ENCODE data around the gene HERC5.
A peak's percentile ranks its signal among the peaks of the same experiment; 100 is the strongest.
"Not testable (repeated sequence)": the region's sequence is repeated elsewhere in the genome, so short reads cannot be mapped to it uniquely, and the experiment has no call there.

HERC5 gene

DNA sequence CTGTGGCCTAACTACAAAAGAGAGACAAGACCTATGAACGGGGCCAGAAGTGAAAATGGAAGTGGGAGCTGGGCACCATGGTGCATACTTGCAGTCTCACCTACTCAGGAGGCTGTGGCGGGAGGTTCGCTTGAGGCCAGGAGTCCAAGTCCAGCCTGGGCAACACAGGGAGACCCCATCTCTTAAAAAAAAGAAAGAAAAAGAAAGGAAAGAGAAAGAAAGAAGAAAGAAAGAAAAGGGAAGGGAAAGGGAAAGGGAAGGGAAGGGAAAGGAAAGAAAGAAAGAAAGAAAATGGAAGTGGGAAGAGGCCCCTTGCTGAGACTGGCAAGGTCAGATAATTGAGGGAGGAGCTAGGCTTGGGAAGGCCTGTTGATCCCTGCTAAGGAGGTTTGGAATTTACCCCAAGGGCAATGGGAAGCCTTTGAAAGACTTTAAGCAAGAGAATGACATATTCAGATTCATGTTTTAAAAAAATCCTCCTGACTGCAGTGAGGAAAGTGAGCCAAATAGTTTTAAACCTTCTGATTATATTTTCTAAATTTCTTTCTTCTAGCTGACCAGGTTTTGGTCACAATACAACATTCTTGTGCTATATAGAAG lies 17.7 kb upstream of the HERC5 start:
- Mint-ChIP-seq H3K4me3 (no peak overlapping the region), H3K27ac (no peak overlapping the region), H3K4me1 (ENCODE audit: low read depth) (peaks cover 3% of the 10 kb centered on the region), H3K9me3 (peaks cover 7% of the 10 kb centered on the region), H3K27me3 (ENCODE audit: low read depth) (no peaks in the 10 kb centered on the region), H3K36me3 (ENCODE audit: low read depth) (peaks cover 59% of the 10 kb centered on the region)
- no peak for DNase-seq (ENCODE audit: low spot score)

DNA sequence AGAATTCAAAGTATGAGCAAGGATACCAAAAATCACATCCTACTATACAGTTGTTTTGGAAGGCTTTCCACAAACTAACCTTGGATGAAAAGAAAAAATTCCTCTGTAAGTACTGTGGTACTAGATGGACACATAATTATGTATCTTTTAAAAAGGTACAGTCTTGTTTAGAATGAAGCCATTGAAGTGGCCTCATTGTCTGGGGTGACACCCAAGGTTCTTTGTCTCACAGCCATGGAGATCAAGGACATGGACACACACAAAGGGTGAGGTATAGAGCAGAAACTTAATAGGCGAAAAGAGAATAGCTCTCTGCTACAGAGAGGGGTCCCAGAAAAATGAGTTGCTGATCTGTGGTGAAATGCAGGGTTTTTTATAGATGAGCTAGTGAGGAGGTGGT lies 16.8 kb upstream of the HERC5 start:
- no peak overlapping the region for H3K4me3 Mint-ChIP-seq
- peaks cover 7% of the 10 kb centered on the region for H3K9me3 Mint-ChIP-seq
- DNase-seq (ENCODE audit: low spot score), result no peak
- H3K27me3 Mint-ChIP-seq (ENCODE audit: low read depth), result no peaks in the 10 kb centered on the region
- H3K27ac Mint-ChIP-seq, result no peak overlapping the region
- peaks cover 3% of the 10 kb centered on the region for H3K4me1 Mint-ChIP-seq (ENCODE audit: low read depth)
- peaks cover 52% of the 10 kb centered on the region for H3K36me3 Mint-ChIP-seq (ENCODE audit: low read depth)

DNA sequence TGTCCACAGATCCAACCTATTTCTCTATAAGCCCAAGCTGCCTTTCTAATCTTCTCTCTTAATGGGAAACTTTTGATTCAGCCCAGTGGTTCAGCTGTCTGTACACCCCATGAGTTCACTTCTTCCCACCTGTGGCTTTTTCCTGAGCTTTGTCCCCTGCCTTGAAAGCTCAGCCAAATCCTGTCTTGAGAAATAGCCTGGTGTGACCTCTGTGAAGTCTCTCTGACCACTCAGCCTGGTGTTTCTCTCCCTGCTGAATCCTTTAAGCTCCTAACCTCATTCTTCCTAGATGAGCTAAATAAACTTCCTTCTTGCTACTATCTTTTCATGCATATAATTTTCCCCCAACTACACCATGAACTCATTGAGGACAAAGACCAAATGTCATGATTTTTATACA lies 15.2 kb upstream of the HERC5 start:
- Mint-ChIP-seq H3K36me3 (ENCODE audit: low read depth) (peaks cover 47% of the 10 kb centered on the region), H3K27ac (no peak overlapping the region), H3K27me3 (ENCODE audit: low read depth) (no peaks in the 10 kb centered on the region), H3K4me3 (no peak overlapping the region), H3K9me3 (peaks cover 7% of the 10 kb centered on the region), H3K4me1 (ENCODE audit: low read depth) (peaks cover 3% of the 10 kb centered on the region)
- DNase-seq (ENCODE audit: low spot score), result no peak

DNA sequence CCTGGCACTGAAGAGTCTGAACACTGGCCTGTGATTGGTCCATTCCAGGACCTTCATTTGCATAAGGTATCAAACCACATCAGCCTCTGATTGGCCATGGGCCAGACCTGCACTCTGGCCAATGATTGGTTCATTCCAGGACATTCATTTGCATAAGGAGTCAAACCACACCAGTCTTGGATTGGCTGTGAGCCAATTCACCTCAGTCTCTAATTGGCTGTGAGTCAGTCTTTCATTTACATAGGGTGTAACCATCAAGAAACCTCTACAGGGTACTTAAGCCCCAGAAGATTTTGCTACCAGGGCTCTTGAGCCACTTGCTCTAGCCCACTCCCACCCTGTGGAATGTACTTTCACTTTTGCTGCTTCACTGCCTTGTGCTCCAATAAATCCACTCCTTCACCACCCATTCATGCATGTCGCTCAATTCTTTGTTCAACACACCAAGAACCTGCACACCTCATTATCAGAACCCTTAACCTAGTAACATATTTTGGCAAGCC lies 14.2 kb upstream of the HERC5 start:
- no peak for DNase-seq (ENCODE audit: low spot score)
- H3K4me3 Mint-ChIP-seq, result no peak overlapping the region
- H3K27ac Mint-ChIP-seq, result peak overlapping the region; percentile 50
- peaks cover 44% of the 10 kb centered on the region for H3K36me3 Mint-ChIP-seq (ENCODE audit: low read depth)
- no peaks in the 10 kb centered on the region for H3K27me3 Mint-ChIP-seq (ENCODE audit: low read depth)
- H3K4me1 Mint-ChIP-seq (ENCODE audit: low read depth), result peaks cover 4% of the 10 kb centered on the region
- peaks cover 7% of the 10 kb centered on the region for H3K9me3 Mint-ChIP-seq

DNA sequence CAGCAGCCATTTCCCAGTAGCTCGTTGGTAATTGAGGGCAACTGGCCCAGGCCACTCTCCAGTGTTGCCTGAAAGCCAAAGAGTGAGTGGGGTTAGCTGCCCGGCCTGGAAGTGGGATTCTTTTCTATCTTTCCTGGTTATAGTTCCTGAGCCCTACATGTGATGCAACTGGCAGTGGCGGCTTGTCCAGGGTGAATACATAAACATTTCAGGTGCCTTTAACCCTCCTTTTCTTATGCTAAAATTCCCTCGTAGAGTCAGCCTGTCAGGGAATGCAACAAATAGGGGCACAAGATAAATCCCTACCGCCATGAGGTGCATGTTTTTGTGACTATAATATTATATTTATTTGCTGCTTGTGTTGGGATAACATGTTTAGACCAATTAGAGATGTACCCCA lies 13.4 kb upstream of the HERC5 start:
- H3K36me3 Mint-ChIP-seq (ENCODE audit: low read depth), result peaks cover 45% of the 10 kb centered on the region
- H3K27ac Mint-ChIP-seq, result no peak overlapping the region
- DNase-seq (ENCODE audit: low spot score), result no peak
- H3K4me3 Mint-ChIP-seq, result no peak overlapping the region
- H3K4me1 Mint-ChIP-seq (ENCODE audit: low read depth), result peaks cover 4% of the 10 kb centered on the region
- H3K9me3 Mint-ChIP-seq, result peaks cover 7% of the 10 kb centered on the region
- H3K27me3 Mint-ChIP-seq (ENCODE audit: low read depth), result no peaks in the 10 kb centered on the region

DNA sequence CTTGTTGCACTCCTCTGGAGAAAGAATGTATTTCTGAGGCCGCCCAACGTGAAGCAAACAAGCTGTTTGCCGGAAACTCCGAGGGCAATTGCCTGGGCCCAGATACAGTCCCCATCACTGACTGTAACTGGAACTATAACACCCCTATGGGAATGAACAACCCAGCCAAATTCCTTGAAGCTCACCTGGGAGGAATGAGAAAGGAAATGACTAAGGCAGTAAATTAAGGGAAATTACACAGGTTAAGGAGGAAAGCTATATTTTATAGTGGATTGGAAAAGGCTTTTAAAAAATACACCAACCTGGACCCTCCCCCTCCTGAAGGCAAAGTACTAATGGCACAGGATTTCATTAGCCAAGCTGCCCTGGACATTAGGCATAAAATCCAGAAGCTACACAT lies 11.7 kb upstream of the HERC5 start:
- Mint-ChIP-seq H3K27me3 (ENCODE audit: low read depth) (no peaks in the 10 kb centered on the region), H3K4me3 (no peak overlapping the region), H3K27ac (no peak overlapping the region), H3K36me3 (ENCODE audit: low read depth) (peaks cover 34% of the 10 kb centered on the region), H3K4me1 (ENCODE audit: low read depth) (peaks cover 1% of the 10 kb centered on the region), H3K9me3 (peaks cover 7% of the 10 kb centered on the region)
- DNase-seq (ENCODE audit: low spot score), result no peak

DNA sequence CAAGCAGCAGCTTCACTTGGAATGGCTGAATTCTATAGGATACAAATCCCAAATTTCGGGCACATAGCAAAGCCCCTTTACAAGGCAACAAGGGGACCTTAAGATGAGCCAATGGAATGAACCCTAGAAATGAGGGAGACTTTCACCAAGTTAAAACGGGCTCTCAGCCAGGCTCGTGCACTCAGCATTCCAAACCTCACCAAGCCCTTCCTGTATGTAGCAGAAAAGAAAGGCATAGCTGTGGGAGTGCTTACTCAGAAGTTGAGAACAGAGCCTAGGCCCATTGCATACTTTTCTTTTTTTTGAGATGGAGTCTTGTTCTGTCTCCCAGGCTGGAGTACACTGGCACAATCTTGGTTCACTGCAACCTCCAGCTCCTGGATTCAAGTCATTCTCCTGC lies 10.8 kb upstream of the HERC5 start:
- DNase-seq (ENCODE audit: low spot score), result no peak
- Mint-ChIP-seq H3K27me3 (ENCODE audit: low read depth) (no peaks in the 10 kb centered on the region), H3K4me1 (ENCODE audit: low read depth) (peaks cover 2% of the 10 kb centered on the region), H3K36me3 (ENCODE audit: low read depth) (peaks cover 28% of the 10 kb centered on the region), H3K9me3 (peaks cover 7% of the 10 kb centered on the region), H3K4me3 (no peak overlapping the region), H3K27ac (no peak overlapping the region)

DNA sequence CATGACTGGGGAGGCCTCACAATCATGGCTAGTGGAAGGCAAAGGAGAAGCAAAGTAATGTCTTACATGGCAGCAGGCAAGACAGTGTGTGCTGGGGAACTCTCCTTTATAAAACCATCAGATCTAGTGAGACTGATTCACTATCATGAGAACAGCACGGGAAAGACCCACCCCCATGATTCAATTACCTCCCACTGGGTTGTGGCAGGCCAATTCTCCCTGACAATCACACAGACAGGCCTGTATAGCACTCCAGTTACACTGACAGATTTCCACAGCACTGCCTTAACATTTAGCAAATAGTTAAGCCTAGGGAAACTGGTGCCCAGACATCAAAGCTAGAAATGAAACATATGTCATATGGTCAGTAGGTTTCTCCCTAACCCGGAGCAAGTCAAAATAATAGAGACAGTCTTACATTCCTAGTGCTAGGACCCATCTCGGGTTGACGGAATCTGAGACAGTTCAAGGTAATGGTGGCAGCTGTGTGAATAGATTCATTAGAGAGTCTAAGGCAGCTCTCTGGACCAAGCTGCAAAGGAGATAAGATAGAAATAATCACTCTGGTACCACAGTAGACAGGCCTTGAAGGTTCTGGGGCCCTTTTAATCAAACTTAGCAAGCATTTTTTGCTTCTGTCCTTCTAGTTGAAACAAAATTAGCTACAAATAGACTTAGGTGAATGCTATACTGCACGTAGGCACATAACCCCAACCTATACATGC lies 9.4 kb upstream of the HERC5 start:
- H3K27ac Mint-ChIP-seq, result no peak overlapping the region
- DNase-seq (ENCODE audit: low spot score), result no peak
- H3K9me3 Mint-ChIP-seq, result peaks cover 7% of the 10 kb centered on the region
- no peak overlapping the region for H3K4me3 Mint-ChIP-seq
- no peaks in the 10 kb centered on the region for H3K27me3 Mint-ChIP-seq (ENCODE audit: low read depth)
- peaks cover 3% of the 10 kb centered on the region for H3K4me1 Mint-ChIP-seq (ENCODE audit: low read depth)
- H3K36me3 Mint-ChIP-seq (ENCODE audit: low read depth), result peaks cover 18% of the 10 kb centered on the region

DNA sequence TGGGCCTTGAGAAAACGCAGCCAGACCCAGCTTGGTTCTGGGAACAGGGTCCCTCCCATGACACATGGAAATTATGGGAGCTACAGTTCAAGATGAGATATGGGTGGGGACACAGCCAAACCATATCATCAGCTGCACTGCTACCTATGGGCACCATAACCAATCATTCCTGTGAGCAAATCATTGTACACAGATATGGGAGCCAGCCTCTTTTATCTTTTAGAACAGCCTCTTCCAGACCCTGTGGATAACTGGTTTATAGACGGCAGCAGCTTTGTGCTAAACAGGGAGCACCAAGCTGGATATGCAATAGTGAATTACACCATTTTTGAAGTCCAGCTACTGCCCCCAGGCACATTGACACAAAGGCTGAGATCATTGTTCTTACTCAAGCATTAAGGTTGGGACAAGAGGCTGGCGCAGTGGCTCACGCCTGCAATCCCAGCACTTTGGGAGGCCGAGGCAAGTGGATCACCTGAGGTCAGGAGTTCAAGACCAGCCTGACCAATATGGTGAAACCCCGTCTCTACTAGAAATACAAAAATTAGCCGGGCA lies 8.6 kb upstream of the HERC5 start:
- DNase-seq (ENCODE audit: low spot score); H3K9me3 Mint-ChIP-seq; H3K27me3 Mint-ChIP-seq (ENCODE audit: low read depth); H3K27ac Mint-ChIP-seq; H3K4me3 Mint-ChIP-seq; H3K4me1 Mint-ChIP-seq (ENCODE audit: low read depth): not testable (repeated sequence)
- peaks cover 12% of the 10 kb centered on the region for H3K36me3 Mint-ChIP-seq (ENCODE audit: low read depth)

DNA sequence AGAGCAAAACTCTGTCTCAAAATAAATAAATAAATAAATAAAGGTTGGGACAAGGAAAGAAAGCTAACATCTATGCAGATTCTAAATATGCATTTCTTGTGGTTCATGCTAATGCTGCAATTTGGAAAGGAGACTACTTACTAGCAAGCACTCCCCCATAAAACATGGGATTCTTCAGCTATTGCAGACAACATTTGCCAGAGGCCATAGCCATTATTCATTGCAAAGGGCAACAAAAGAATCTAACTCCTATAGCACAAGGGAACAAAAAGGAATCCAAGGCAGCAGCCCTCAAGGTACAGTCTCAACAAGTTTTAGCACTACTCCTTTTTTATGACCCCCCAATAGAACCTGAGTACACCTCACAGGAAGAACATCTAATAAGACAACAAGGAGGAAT lies 8.0 kb upstream of the HERC5 start:
- Mint-ChIP-seq H3K4me1 (ENCODE audit: low read depth) (peaks cover 6% of the 10 kb centered on the region), H3K27me3 (ENCODE audit: low read depth) (no peaks in the 10 kb centered on the region), H3K27ac (no peak overlapping the region), H3K36me3 (ENCODE audit: low read depth) (peaks cover 11% of the 10 kb centered on the region), H3K4me3 (no peak overlapping the region), H3K9me3 (peaks cover 3% of the 10 kb centered on the region)
- no peak for DNase-seq (ENCODE audit: low spot score)

DNA sequence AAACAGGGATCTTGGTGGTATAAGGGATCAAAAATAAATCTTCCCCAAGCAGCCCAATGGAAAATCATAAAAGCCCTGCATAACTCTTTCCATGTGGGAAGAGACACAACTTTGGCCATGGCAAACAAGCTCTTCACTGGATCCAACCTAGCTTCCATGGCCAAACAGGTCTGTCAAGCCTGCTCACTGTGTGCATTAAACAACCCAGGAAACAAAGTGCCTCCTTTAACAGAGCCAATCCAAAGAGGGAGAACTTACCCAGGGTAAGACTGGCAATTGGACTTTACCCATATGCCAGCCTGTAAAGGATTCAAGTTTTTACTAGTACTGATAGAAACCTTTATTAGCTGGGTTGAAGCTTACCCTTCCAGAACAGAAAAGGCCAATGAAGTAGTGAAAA lies 7.6 kb upstream of the HERC5 start:
- Mint-ChIP-seq H3K9me3 (peaks cover 3% of the 10 kb centered on the region), H3K27me3 (ENCODE audit: low read depth) (no peaks in the 10 kb centered on the region), H3K4me1 (ENCODE audit: low read depth) (peaks cover 6% of the 10 kb centered on the region), H3K36me3 (ENCODE audit: low read depth) (peaks cover 9% of the 10 kb centered on the region), H3K27ac (no peak overlapping the region), H3K4me3 (no peak overlapping the region)
- DNase-seq (ENCODE audit: low spot score), result no peak

DNA sequence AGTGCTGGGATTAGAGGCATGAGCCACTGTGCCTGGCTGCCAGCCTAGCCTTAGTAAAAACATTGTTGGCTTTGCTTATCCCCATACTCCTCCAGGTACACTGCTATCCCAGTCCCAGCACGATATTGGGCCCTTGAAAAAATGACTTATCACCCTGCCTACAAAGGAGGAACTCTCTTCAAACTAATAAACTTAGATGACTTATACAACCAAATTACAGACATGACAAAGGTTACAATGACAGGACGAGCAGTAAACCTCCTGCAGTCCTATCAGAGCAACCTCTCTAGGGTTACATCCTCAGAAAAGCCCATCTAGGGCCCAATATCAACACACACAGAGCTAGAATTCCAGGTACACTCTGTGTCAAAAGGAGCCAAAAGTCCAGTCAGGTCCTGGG lies 5.7 kb upstream of the HERC5 start:
- DNase-seq (ENCODE audit: low spot score), result no peak
- Mint-ChIP-seq H3K27me3 (ENCODE audit: low read depth) (no peaks in the 10 kb centered on the region), H3K4me1 (ENCODE audit: low read depth) (peaks cover 18% of the 10 kb centered on the region), H3K27ac (no peak overlapping the region), H3K36me3 (ENCODE audit: low read depth) (peaks cover 9% of the 10 kb centered on the region), H3K4me3 (no peak overlapping the region), H3K9me3 (peaks cover 3% of the 10 kb centered on the region)

DNA sequence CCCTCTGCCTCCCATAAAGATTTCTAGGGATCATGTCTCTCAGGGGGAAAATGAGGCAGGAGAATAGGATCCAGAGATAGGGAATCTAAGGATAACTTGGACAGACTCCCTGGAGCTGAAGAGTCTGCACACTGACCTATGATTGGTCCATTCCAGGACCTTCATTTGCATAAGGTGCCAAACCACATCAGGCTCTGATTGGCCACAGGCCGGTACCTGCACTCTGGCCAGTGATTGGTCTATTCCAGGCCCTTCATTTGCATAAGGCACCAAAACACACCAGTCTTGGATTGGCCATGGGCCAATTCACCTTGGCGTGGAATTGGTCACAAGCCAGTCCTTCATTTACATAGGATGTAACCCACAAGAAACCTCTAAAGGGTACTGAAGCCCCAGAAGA lies 4.0 kb upstream of the HERC5 start:
- Mint-ChIP-seq H3K4me1 (ENCODE audit: low read depth) (peaks cover 20% of the 10 kb centered on the region), H3K27me3 (ENCODE audit: low read depth) (peaks cover under 1% of the 10 kb centered on the region), H3K9me3 (peaks cover 3% of the 10 kb centered on the region), H3K4me3 (no peak overlapping the region), H3K36me3 (ENCODE audit: low read depth) (peaks cover 12% of the 10 kb centered on the region), H3K27ac (no peak overlapping the region)
- no peak for DNase-seq (ENCODE audit: low spot score)

DNA sequence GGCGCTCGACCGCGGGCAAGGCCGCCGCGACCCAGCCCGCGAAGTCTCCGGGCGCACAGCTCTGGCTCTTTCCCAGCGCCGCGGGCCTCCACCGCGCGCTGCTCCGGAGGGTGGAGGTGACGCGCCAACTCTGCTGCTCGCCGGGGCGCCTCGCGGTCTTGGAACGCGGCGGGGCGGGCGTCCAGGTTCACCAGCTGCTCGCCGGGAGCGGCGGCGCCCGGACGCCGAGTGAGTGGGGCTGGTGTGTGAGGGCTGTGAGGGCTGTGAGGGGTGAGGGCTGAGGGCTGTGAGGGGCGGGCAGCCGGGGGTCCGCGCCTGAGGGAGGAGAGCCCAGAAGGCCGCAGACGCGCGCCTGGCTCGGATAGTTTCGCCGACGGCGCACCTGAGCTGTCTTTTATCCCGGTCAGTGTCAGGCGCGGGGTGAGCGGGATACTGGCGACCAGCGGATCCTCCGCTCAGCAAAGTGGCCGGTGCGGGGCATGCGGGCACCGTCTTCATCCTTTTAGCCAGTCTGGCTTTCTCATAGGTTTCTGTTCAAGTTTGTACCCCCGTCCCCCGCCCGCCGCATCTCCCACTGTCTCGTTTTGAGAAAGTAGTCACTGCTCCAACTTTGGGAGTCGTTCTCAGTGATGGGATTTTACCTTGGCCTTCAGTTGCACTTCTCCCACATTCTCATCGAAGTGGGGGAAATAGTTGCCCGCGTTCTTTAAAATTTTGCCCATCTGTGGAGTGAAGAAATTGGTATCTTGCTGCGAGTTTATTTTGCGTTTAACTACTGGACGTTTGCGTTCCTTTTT lies 586 bp downstream of the HERC5 start:
- Mint-ChIP-seq H3K27ac (peak overlapping the region; percentile 100), H3K4me1 (ENCODE audit: low read depth) (peaks cover 40% of the 10 kb centered on the region), H3K27me3 (ENCODE audit: low read depth) (peaks cover 7% of the 10 kb centered on the region), H3K9me3 (peaks cover 3% of the 10 kb centered on the region), H3K36me3 (ENCODE audit: low read depth) (peaks cover 17% of the 10 kb centered on the region), H3K4me3 (peak overlapping the region; percentile 100)
- DNase-seq (ENCODE audit: low spot score), result no peak
